Naive thymus-derived CD4-positive, alpha-beta T cell (primary cell): ENCODE results near the gene SLC22A1. TPM values are rescaled to one million over a fixed set of nuclear protein-coding genes. Genes with fewer than 3 reads are reported as not detected.

ENCODE experiments used
- ATAC-seq: fragments of 150-1000 bp; cut with Tn5 transposase; 2 replicates; pipeline ENCODE4 v1.10.0; 2021; ENCODE audit warnings: mild to moderate bottlenecking, moderate library complexity
- CTCF ChIA-PET: fragments of 350-600 bp; sonication (Branson Sonifier 250); formaldehyde crosslinking; loops from one replicate; lab custom pipeline; 2021; ENCODE audit warnings: antibody characterized with exemption; lab: Charles Lee
- POLR2A ChIA-PET: fragments of 350-600 bp; sonication (Branson Sonifier 250); formaldehyde crosslinking; loops from one replicate; lab custom pipeline; 2021; ENCODE audit warnings: antibody characterized with exemption, inconsistent platforms; lab: Charles Lee
- DNase-seq, 9 donors: peaks; one replicate each; pipeline versions ENCODE4 v3.0.0 to v3.0.0-alpha.2; 2020 to 2022; ENCODE audit warnings: mixed read lengths in 1 of 9
- H3K27ac ChIP-seq: one replicate; pipeline ENCODE4 v1.7.0; 2013; ENCODE audit warnings: mild to moderate bottlenecking, low read depth, low read length, moderate library complexity
- H3K27me3 ChIP-seq, 2 donors: one replicate each; pipeline ENCODE4 v1.7.0; 2013; ENCODE audit warnings: low read length in 2 of 2, mild to moderate bottlenecking in 2 of 2, moderate library complexity in 2 of 2; ENCODE audit not compliant: control insufficient read depth in 2 of 2, insufficient read depth in 2 of 2
- H3K36me3 ChIP-seq, 3 experiments: 1 replicate in 2 of 3; 2 replicates in 1 of 3; pipeline ENCODE4 v1.7.0; 2013; ENCODE audit warnings: low read length in 3 of 3, mild to moderate bottlenecking in 3 of 3, moderate library complexity in 1 of 3; ENCODE audit not compliant: insufficient read depth in 3 of 3, control insufficient read depth in 2 of 3
- H3K4me1 ChIP-seq, 2 donors: one replicate each; pipeline ENCODE4 v1.7.0; 2013; ENCODE audit warnings: low read length in 2 of 2, mild to moderate bottlenecking in 2 of 2, moderate library complexity in 1 of 2; ENCODE audit not compliant: control insufficient read depth in 2 of 2, insufficient read depth in 2 of 2
- H3K4me3 ChIP-seq: 2 replicates; pipeline ENCODE4 v1.7.0; 2013; ENCODE audit warnings: mild to moderate bottlenecking, low read length
- H3K9me3 ChIP-seq, 3 experiments: 1 replicate in 2 of 3; 2 replicates in 1 of 3; pipeline ENCODE4 v1.7.0; 2013; ENCODE audit warnings: low read length in 3 of 3; ENCODE audit not compliant: control insufficient read depth in 2 of 3
- H3K27ac Mint-ChIP-seq, 9 donors: one replicate each; pipeline ENCODE4 v1.8.0; 2020 to 2022; ENCODE audit warnings: mixed read lengths in 9 of 9, mild to moderate bottlenecking in 8 of 9, moderate library complexity in 5 of 9, inconsistent platforms in 2 of 9
- H3K27me3 Mint-ChIP-seq, 5 donors: one replicate each; pipeline ENCODE4 v1.8.0; 2021 to 2022; ENCODE audit warnings: mixed read lengths in 5 of 5, mild to moderate bottlenecking in 1 of 5
- H3K36me3 Mint-ChIP-seq, 5 donors: one replicate each; pipeline ENCODE4 v1.8.0; 2020 to 2022; ENCODE audit warnings: mixed read lengths in 5 of 5, mild to moderate bottlenecking in 3 of 5, inconsistent platforms in 1 of 5
- H3K4me1 Mint-ChIP-seq, 7 donors: one replicate each; pipeline ENCODE4 v1.8.0; 2020 to 2022; ENCODE audit warnings: mixed read lengths in 7 of 7, mild to moderate bottlenecking in 3 of 7, inconsistent platforms in 1 of 7
- H3K4me3 Mint-ChIP-seq, 10 donors: one replicate each; pipeline ENCODE4 v1.8.0; 2020 to 2022; ENCODE audit warnings: mild to moderate bottlenecking in 10 of 10, mixed read lengths in 10 of 10, moderate library complexity in 6 of 10, inconsistent platforms in 2 of 10
- H3K9me3 Mint-ChIP-seq, 11 donors: one replicate each; pipeline ENCODE4 v1.8.0; 2020 to 2022; ENCODE audit warnings: mixed read lengths in 11 of 11, mild to moderate bottlenecking in 4 of 11, inconsistent platforms in 1 of 11, moderate library complexity in 1 of 11
- intact Hi-C, 2 donors: fragments of 100-400 bp; cut with micrococcal nuclease; formaldehyde crosslinking; loops; one replicate each; pipeline ENCODE4 v1.15.1; 2023
- polyA plus RNA-seq, 2 donors: library from polyadenylated mRNA; unstranded; fragments of 300-500 nt; fragmentation: Illumina TruSeq; gene quantifications; one replicate each; pipeline ENCODE4 v1.2.3, GENCODE V29; 2021
- total RNA-seq, 6 experiments: library from RNA in 5 of 6; stranded (reverse) in 5 of 6; gene quantifications; 1 replicate in 5 of 6; 2 replicates in 1 of 6; pipeline ENCODE4 v1.2.3 and lab custom pipeline; 2021 to 2026

Gene SLC22A1
- total and polyA plus RNA-seq, 7 experiments from 2014 or later: 0.39 to 2.2 (median 1.3) TPM; not detected in 3

DNA sequence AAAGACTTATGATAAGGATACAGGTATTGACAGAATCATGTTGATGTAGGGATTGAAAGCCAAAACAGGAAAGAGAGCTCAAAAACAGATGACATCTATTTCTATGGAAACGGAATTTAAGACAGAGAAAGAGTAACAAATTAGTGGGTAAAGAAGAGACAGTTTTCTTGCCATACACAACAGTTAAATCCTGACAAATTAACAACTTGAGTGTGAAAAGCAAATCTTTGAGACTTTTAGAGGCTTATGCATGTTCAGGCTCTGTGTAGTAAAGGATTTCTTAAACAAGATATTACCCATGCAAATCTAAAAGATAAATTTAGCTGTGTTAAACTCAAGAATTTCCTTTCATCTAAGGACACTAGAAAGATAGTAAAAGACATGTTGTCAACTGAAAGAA, 68.5 kb downstream of the SLC22A1 start:
- Mint-ChIP-seq H3K36me3 (peaks cover 0 to 8% (median 4%) of the 10 kb centered on the region in 5 donors), H3K27ac (no peak overlapping the region), H3K4me1 (no peaks in the 10 kb centered on the region), H3K4me3 (no peak overlapping the region), H3K27me3 (peaks cover 0 to 20% (median 10%) of the 10 kb centered on the region in 5 donors), H3K9me3 (peaks cover 3 to 65% (median 23%) of the 10 kb centered on the region in 11 donors)
- ChIA-PET POLR2A (no interaction called here), CTCF (no interaction called here)
- no peak overlapping the region for H3K4me3 ChIP-seq
- DNase-seq: no peak
- peaks cover 0 to 11% (median 0%) of the 10 kb centered on the region in 3 experiments for H3K9me3 ChIP-seq
- H3K4me1 ChIP-seq: no peaks in the 10 kb centered on the region
- intact Hi-C loops: no loop called here
- no peaks in the 10 kb centered on the region for H3K36me3 ChIP-seq
- no peaks in the 10 kb centered on the region for H3K27me3 ChIP-seq
- no peak for ATAC-seq
- H3K27ac ChIP-seq: no peak overlapping the region

DNA sequence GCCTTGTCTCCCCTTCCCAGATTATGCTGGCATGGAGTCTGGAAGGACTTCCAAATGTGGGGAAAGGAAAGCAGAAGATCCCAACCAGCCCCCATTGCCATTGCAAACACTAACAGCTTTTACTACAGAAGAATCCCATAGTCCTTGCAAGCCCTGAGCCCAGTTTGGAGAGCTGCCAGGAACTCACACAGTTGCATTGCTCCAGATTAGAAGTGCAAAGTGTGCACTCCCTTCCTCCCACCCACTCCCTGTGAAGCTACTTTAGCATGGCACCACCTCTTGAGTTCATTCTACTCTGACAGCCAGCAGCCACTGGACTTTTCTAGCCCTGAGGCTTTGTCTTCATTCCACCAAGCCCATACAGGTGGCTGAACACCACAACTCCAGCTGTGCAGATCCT, 69.4 kb downstream of the SLC22A1 start:
- H3K9me3 ChIP-seq: peaks cover 0 to 11% (median 0%) of the 10 kb centered on the region in 3 experiments
- Mint-ChIP-seq H3K36me3 (peaks cover 0 to 8% (median 4%) of the 10 kb centered on the region in 5 donors), H3K4me3 (no peak overlapping the region), H3K4me1 (no peaks in the 10 kb centered on the region), H3K27me3 (peaks cover 0 to 20% (median 10%) of the 10 kb centered on the region in 5 donors), H3K27ac (no peak overlapping the region), H3K9me3 (peaks cover 3 to 70% (median 30%) of the 10 kb centered on the region in 11 donors)
- H3K4me1 ChIP-seq: no peaks in the 10 kb centered on the region
- POLR2A ChIA-PET: no interaction called here
- intact Hi-C loops: no loop called here
- DNase-seq (no peak), ATAC-seq (no peak)
- H3K27ac ChIP-seq: no peak overlapping the region
- H3K27me3 ChIP-seq: no peaks in the 10 kb centered on the region
- H3K36me3 ChIP-seq: no peaks in the 10 kb centered on the region
- H3K4me3 ChIP-seq: no peak overlapping the region
- CTCF ChIA-PET: no interaction called here

DNA sequence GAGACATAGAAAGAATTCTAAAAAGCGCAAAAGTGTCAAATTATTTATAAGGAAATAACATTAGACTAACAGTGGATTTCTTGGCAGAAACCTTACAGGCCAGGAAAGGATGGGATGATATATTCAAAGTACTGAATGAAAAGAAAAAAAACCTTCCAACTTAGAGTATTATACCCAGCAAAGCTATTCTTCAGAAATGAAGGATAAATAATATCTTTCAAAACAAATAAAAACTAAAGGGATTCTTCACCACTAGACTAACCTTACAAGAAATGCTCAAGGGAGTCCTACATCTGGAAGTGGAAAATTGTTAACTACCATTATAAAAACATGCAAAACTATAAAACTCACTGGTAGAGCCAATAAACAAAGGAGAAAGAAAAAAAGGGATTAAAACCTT, 71.2 kb downstream of the SLC22A1 start:
- peaks cover 6 to 81% (median 38%) of the 10 kb centered on the region in 11 donors for H3K9me3 Mint-ChIP-seq
- peaks cover 0 to 11% (median 0%) of the 10 kb centered on the region in 3 experiments for H3K9me3 ChIP-seq
- H3K27ac ChIP-seq: no peak overlapping the region
- H3K27ac Mint-ChIP-seq: no peak overlapping the region
- no peaks in the 10 kb centered on the region for H3K27me3 ChIP-seq
- intact Hi-C loops: no loop called here
- H3K4me3 Mint-ChIP-seq: no peak overlapping the region
- H3K4me1 Mint-ChIP-seq: no peaks in the 10 kb centered on the region
- no peaks in the 10 kb centered on the region for H3K36me3 ChIP-seq
- POLR2A ChIA-PET: no interaction called here
- no peaks in the 10 kb centered on the region for H3K4me1 ChIP-seq
- H3K4me3 ChIP-seq: no peak overlapping the region
- peaks cover 0 to 14% (median 4%) of the 10 kb centered on the region in 5 donors for H3K36me3 Mint-ChIP-seq
- H3K27me3 Mint-ChIP-seq: peaks cover 4 to 19% (median 15%) of the 10 kb centered on the region in 5 donors
- ATAC-seq (no peak), DNase-seq (no peak)
- CTCF ChIA-PET: no interaction called here

DNA sequence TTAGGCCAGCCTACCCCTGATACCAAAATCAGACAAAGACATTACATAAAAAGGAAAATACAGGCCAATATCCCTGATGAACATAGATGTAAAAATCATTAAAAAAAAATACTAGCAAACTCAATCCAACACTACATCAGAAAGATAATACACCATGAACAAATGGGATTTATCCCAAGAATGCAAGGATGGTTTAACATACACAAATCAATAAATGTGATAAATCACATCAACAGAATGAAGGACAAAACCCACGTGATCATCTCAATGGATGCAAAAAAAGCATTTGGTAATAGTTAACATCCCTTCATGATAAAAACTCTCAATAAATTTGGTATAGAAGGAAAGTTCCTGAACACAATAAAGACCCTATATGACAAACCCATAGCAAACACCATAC, 73.2 kb downstream of the SLC22A1 start:
- no peaks in the 10 kb centered on the region for H3K27me3 ChIP-seq
- CTCF ChIA-PET: no interaction called here
- intact Hi-C loops: no loop called here
- Mint-ChIP-seq H3K27me3 (peaks cover 4 to 27% (median 14%) of the 10 kb centered on the region in 5 donors), H3K4me3 (no peak overlapping the region), H3K9me3 (peaks cover 6 to 79% (median 34%) of the 10 kb centered on the region in 11 donors), H3K27ac (no peak overlapping the region), H3K36me3 (peaks cover 0 to 14% (median 4%) of the 10 kb centered on the region in 5 donors), H3K4me1 (no peaks in the 10 kb centered on the region)
- DNase-seq: no peak
- H3K9me3 ChIP-seq: peaks cover 0 to 11% (median 0%) of the 10 kb centered on the region in 3 experiments
- H3K4me1 ChIP-seq: no peaks in the 10 kb centered on the region
- H3K27ac ChIP-seq: no peak overlapping the region
- H3K4me3 ChIP-seq: no peak overlapping the region
- no peaks in the 10 kb centered on the region for H3K36me3 ChIP-seq
- no peak for ATAC-seq
- POLR2A ChIA-PET: no interaction called here

DNA sequence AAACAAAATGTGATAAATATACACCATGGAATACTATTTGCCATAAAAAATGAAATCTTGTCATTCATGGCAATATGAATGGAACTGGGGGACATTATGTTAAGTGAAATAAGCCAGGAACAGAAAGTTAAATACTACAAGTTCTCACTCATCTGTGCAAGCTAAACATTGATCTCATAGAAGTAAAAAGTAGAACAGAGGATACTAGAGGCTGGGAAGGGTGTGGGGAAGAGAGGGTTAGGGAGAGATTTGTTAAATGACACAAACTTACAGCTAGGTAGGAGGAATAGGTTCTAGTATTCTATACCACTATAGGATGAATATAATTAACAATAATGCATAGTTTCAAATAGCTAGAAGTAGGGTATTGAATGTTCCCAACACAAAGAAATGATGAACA, 76.0 kb downstream of the SLC22A1 start:
- H3K4me1 ChIP-seq: no peaks in the 10 kb centered on the region
- H3K9me3 ChIP-seq: peaks cover 0 to 6% (median 0%) of the 10 kb centered on the region in 3 experiments
- no peak overlapping the region for H3K4me3 ChIP-seq
- ChIA-PET POLR2A (no interaction called here), CTCF (no interaction called here)
- Mint-ChIP-seq H3K27me3 (peaks cover 6 to 34% (median 23%) of the 10 kb centered on the region in 5 donors), H3K4me1 (no peaks in the 10 kb centered on the region), H3K27ac (no peak overlapping the region), H3K36me3 (peaks cover 0 to 10% (median 0%) of the 10 kb centered on the region in 5 donors), H3K4me3 (no peak overlapping the region), H3K9me3 (peaks cover 3 to 53% (median 26%) of the 10 kb centered on the region in 11 donors)
- intact Hi-C loops: no loop called here
- no peak overlapping the region for H3K27ac ChIP-seq
- ATAC-seq: no peak
- H3K36me3 ChIP-seq: no peaks in the 10 kb centered on the region
- no peak for DNase-seq
- no peaks in the 10 kb centered on the region for H3K27me3 ChIP-seq

DNA sequence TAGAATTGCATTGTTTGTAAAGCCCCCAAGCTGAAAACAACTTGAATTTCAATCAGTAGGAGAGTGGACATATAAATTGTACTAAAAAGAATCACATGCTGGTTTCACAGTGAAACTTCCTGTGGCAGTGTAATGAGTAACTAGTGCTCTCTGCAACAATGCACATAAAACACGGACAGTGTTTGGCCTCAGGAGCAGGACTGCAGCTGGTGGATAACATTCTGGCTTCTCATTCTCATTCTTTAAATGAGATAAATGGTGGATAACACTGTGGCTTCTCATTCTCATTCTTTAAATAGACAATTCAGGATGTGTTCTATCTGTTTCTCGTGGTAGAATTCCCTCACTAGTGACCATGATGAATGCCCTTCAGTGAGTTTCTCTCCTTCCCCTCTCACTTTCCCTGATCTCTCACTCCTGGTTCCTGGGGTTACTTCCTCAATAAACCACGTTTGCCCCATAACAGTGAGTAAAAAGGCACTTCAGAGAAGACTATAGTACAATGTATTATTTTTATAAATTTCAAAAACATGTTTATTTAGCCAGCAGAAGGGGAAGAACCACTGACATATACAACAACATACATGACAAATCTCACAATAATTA, 77.1 kb downstream of the SLC22A1 start:
- H3K9me3 Mint-ChIP-seq: peaks cover 2 to 42% (median 20%) of the 10 kb centered on the region in 11 donors
- intact Hi-C loops: no loop called here
- peaks cover 6 to 34% (median 23%) of the 10 kb centered on the region in 5 donors for H3K27me3 Mint-ChIP-seq
- DNase-seq (no peak), ATAC-seq (no peak)
- H3K4me3 Mint-ChIP-seq: peak overlapping the region in 1 of 10 donors; percentile 25
- H3K36me3 Mint-ChIP-seq: peaks cover 0 to 6% (median 0%) of the 10 kb centered on the region in 5 donors
- Histone ChIP-seq H3K27ac (no peak overlapping the region), H3K4me1 (no peaks in the 10 kb centered on the region), H3K27me3 (no peaks in the 10 kb centered on the region), H3K4me3 (no peak overlapping the region), H3K9me3 (no peaks in the 10 kb centered on the region), H3K36me3 (no peaks in the 10 kb centered on the region)
- CTCF ChIA-PET: no interaction called here
- no peak overlapping the region for H3K27ac Mint-ChIP-seq
- no peaks in the 10 kb centered on the region for H3K4me1 Mint-ChIP-seq
- POLR2A ChIA-PET: no interaction called here

DNA sequence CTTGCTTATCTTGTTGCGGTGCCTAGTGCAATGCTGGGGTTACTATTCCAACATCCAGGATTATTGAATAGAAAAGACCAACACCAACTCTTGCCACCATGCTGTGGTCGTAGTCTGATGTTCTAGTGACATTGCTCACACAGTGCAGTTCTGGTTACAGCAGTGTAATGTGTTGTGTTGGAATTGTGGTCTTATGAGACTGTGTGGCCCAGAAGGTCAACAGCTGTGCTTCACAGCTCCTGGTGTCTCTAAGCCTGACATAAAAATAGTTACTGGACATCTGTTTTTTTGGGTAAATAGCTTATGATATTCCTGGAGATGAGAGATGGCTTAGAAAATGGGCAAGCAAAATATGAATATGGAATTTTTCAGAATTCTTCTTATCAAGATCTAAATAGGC, 79.4 kb downstream of the SLC22A1 start:
- Mint-ChIP-seq H3K27ac (no peak overlapping the region), H3K4me3 (no peak overlapping the region), H3K27me3 (peaks cover 6 to 34% (median 28%) of the 10 kb centered on the region in 5 donors), H3K4me1 (no peaks in the 10 kb centered on the region), H3K9me3 (peaks cover 0 to 21% (median 7%) of the 10 kb centered on the region in 11 donors), H3K36me3 (peaks cover 0 to 6% (median 0%) of the 10 kb centered on the region in 5 donors)
- Histone ChIP-seq H3K4me1 (no peaks in the 10 kb centered on the region), H3K27me3 (no peaks in the 10 kb centered on the region), H3K36me3 (no peaks in the 10 kb centered on the region), H3K9me3 (no peaks in the 10 kb centered on the region), H3K4me3 (no peak overlapping the region), H3K27ac (no peak overlapping the region)
- DNase-seq (no peak), ATAC-seq (no peak)
- intact Hi-C loops: no loop called here
- POLR2A ChIA-PET: no interaction called here
- CTCF ChIA-PET: no interaction called here
